ENCODE results near the gene NAT16.

DNA sequence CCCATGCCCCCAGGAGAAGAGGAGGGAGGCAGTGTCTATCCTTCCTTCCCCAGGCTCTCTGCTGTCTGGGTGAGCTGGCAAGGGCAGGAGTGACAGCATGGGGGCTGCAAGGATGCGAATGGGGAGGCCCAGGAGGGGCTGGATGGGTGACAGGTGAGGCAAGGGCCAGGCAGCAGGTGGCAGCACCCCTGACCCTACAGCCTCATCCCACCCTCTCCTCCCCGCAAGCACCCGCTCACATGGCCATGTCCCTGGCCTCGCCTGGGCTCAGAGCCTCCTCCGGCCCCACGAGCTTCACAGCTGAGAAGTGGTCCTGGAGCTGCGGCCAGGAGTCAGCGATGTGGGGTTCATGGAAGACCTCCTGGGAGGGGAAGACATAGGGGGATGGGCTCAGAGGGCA lies 31.9 kb upstream of the NAT16 start:
- TF ChIP-seq, protein P1, sequence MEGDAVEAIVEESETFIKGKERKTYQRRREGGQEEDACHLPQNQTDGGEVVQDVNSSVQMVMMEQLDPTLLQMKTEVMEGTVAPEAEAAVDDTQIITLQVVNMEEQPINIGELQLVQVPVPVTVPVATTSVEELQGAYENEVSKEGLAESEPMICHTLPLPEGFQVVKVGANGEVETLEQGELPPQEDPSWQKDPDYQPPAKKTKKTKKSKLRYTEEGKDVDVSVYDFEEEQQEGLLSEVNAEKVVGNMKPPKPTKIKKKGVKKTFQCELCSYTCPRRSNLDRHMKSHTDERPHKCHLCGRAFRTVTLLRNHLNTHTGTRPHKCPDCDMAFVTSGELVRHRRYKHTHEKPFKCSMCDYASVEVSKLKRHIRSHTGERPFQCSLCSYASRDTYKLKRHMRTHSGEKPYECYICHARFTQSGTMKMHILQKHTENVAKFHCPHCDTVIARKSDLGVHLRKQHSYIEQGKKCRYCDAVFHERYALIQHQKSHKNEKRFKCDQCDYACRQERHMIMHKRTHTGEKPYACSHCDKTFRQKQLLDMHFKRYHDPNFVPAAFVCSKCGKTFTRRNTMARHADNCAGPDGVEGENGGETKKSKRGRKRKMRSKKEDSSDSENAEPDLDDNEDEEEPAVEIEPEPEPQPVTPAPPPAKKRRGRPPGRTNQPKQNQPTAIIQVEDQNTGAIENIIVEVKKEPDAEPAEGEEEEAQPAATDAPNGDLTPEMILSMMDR (conservative IDR thresholded peaks at IDR 0.05; ENCODE audit: low read depth, low read length), result no peak
- no peak for TF ChIP-seq SMC3 (IDR thresholded peaks at IDR 0.05; ENCODE audit: low read depth, low read length)
- no peak for TF ChIP-seq CHD1 (IDR thresholded peaks at IDR 0.05; ENCODE audit: low read depth, low read length)
- no peak for TF ChIP-seq MAFK (IDR thresholded peaks at IDR 0.05; ENCODE audit: low read depth, low read length)
- no peak for TF ChIP-seq CEBPB (IDR thresholded peaks at IDR 0.05; ENCODE audit: low read depth, low read length)
- TF ChIP-seq POLR2A (IDR thresholded peaks at IDR 0.05; ENCODE audit: low read depth, low read length), result no peak
- TF ChIP-seq, protein P2, sequence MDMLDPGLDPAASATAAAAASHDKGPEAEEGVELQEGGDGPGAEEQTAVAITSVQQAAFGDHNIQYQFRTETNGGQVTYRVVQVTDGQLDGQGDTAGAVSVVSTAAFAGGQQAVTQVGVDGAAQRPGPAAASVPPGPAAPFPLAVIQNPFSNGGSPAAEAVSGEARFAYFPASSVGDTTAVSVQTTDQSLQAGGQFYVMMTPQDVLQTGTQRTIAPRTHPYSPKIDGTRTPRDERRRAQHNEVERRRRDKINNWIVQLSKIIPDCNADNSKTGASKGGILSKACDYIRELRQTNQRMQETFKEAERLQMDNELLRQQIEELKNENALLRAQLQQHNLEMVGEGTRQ (IDR thresholded peaks at IDR 0.05; ENCODE audit: low read depth, low read length), result no peak
